Gastroesophageal sphincter (tissue), 4 donors: Measurements from ENCODE around the gene MNT. TPM values are rescaled to one million over a fixed set of nuclear protein-coding genes. Genes with fewer than 3 reads are reported as not detected.
A peak's percentile ranks its signal among the peaks of the same experiment; 100 is the strongest.

Experiments used
- ATAC-seq: fragments of 150-250 bp; one replicate; pipeline ENCODE4 v1.9.1; 2016; ENCODE audit warnings: mild to moderate bottlenecking, moderate library complexity
- H3K27ac ChIP-seq, 4 donors: fragments of 200-600 bp; sonication (generic) in 3 of 4; 1 replicate in 3 of 4; 2 replicates in 1 of 4; pipeline ENCODE4 v1.5.1; 2016 to 2019
- H3K27me3 ChIP-seq: fragments of 200-600 bp; sonication (generic); one replicate; pipeline ENCODE4 v1.5.1; 2019
- H3K36me3 ChIP-seq, 2 donors: fragments of 200-600 bp; sonication (generic); one replicate each; pipeline ENCODE4 v1.5.1; 2019; ENCODE audit warnings: control low read depth in 1 of 2
- H3K4me1 ChIP-seq, 3 donors: fragments of 200-600 bp; sonication (generic); 1 replicate in 2 of 3; 2 replicates in 1 of 3; pipeline ENCODE4 v1.5.1; 2016 to 2019; ENCODE audit warnings: control low read depth in 2 of 3
- H3K4me3 ChIP-seq, 2 donors: fragments of 200-600 bp; sonication (generic); one replicate each; pipeline ENCODE4 v1.5.1; 2019; ENCODE audit warnings: mild to moderate bottlenecking in 1 of 2, moderate library complexity in 1 of 2
- H3K9me3 ChIP-seq, 3 donors: fragments of 200-600 bp; sonication (generic); one replicate each; pipeline ENCODE4 v1.5.1; 2017 to 2019; ENCODE audit warnings: control low read depth in 2 of 3
- CTCF ChIP-seq, 4 experiments: fragments of 200-600 bp in 2 of 4; fragments of 450-650 bp in 2 of 4; sonication (generic) in 1 of 4; IDR thresholded peaks; one replicate each; pipeline ENCODE4 v1.5.1; 2017 to 2019; ENCODE audit warnings: antibody characterized with exemption in 4 of 4, mild to moderate bottlenecking in 2 of 4, moderate library complexity in 2 of 4
- EP300 ChIP-seq: sonication (generic); formaldehyde crosslinking; IDR thresholded peaks from one replicate; pipeline ENCODE4 v1.6.1; 2017; ENCODE audit warnings: antibody characterized with exemption, mild to moderate bottlenecking
- POLR2A ChIP-seq, 2 donors: fragments of 450-650 bp; IDR thresholded peaks; one replicate each; pipeline ENCODE4 v1.6.1; 2017; ENCODE audit warnings: antibody characterized with exemption in 2 of 2, mild to moderate bottlenecking in 2 of 2, moderate library complexity in 1 of 2
- POLR2AphosphoS5 ChIP-seq: sonication (generic); formaldehyde crosslinking; IDR thresholded peaks from one replicate; pipeline ENCODE4 v1.6.1; 2017; ENCODE audit warnings: antibody characterized with exemption
- WGBS, 2 donors: methylation state at CpG; one replicate each; pipeline ENCODE4 v1.1.5; 2018; ENCODE audit warnings: low coverage in 1 of 2; 5-methylcytosine and 5-hydroxymethylcytosine counted together
- total RNA-seq, 4 donors: library from RNA; depleted of rRNA; stranded (reverse); fragments of >200 nt; gene quantifications; one replicate each; pipeline ENCODE4 v1.1.0, GENCODE V29; 2016

MNT gene
- total RNA-seq, 4 donors from 2014 or later, result 11.8 to 12.7 (median 12.3) TPM

GRCh38 chr17:2427215-2427614 is 26.4 kb upstream of the MNT start:
- Histone ChIP-seq H3K4me1 (no peaks in the 10 kb centered on the region), H3K4me3 (no peak overlapping the region), H3K36me3 (peaks cover 0 to 16% of the 10 kb centered on the region in 2 donors), H3K27ac (no peak overlapping the region), H3K9me3 (no peaks in the 10 kb centered on the region), H3K27me3 (no peaks in the 10 kb centered on the region)
- TF ChIP-seq POLR2A (IDR thresholded peaks at IDR 0.05) (no peak), POLR2AphosphoS5 (no peak)
- ATAC-seq, result no peak
- 34 to 67% methylated on average over 2 of the region's 2 CpGs for WGBS, 2 donors

GRCh38 chr17:2423271-2423670 is 22.4 kb upstream of the MNT start:
- Histone ChIP-seq H3K36me3 (peaks cover 0 to 26% of the 10 kb centered on the region in 2 donors), H3K4me3 (no peak overlapping the region), H3K27me3 (no peaks in the 10 kb centered on the region), H3K27ac (no peak overlapping the region), H3K9me3 (no peaks in the 10 kb centered on the region), H3K4me1 (peaks cover 0 to 23% (median 11%) of the 10 kb centered on the region in 3 donors)
- no peak for TF ChIP-seq CTCF (IDR thresholded peaks at IDR 0.05)
- TF ChIP-seq POLR2AphosphoS5, result no peak
- TF ChIP-seq POLR2A (IDR thresholded peaks at IDR 0.05), result no peak
- 96% methylated on average over 6 of the region's 6 CpGs; no CpG with 5 or more reads in 1 of the 2 donors for WGBS, 2 donors
- ATAC-seq, result no peak

DNA sequence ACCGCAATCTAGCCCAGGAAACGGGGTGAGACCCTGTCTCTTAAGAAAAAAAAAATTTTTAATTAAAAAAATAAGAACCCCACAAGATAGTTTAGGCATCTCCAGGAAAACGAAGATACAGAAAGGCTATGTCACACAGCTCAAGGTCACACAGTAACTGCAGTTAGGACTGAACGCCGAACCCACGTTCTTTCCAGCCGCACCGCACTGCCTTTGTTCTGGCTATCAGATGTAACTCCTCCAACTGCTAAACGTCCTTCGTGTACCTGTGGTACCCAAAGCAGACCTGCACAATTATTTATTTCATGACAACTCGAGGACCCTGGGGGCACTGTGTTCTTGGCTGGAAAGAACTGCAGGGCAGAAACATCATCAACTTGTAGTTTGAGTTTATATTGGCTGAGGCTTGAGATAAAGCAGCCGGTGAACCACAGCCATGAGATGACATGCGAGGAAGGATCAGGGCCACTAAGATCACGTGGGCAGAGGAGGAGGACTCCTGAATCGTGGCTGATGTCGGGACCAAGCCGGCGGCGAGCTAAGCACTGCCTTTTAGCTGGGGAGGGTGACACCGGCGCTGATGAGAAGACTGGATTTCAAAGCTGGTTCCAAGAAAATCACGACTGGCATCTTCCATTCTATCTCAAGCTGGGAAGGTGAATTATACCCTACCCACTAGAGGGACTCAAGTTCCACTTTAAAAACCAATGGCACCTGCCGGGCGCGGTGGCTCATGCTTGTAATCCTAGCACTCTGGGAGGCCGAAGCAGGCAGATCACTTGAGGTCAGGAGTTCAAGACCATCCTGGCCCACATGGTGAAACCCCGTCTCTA is 20.7 kb upstream of the MNT start:
- 35 to 58% methylated on average over 10 to 24 of the region's 27 CpGs for WGBS, 2 donors
- no peaks in the 10 kb centered on the region for H3K9me3 ChIP-seq
- H3K4me3 ChIP-seq, result no peak overlapping the region
- H3K27me3 ChIP-seq, result no peaks in the 10 kb centered on the region
- H3K36me3 ChIP-seq, result peaks cover 0 to 26% of the 10 kb centered on the region in 2 donors
- TF ChIP-seq POLR2AphosphoS5, result peak; percentile 21
- no peak for TF ChIP-seq POLR2A (IDR thresholded peaks at IDR 0.05)
- peak in 2 of 4 experiments; percentile 22 to 24 for TF ChIP-seq CTCF (IDR thresholded peaks at IDR 0.05)
- peak; percentile 35 for ATAC-seq
- H3K4me1 ChIP-seq, result peaks cover 0 to 41% (median 12%) of the 10 kb centered on the region in 3 donors
- H3K27ac ChIP-seq, result peak overlapping the region in 3 of 4 donors; percentile 42 to 62 (median 47)

- H3K27me3 ChIP-seq, result no peaks in the 10 kb centered on the region
- peaks cover 0 to 52% (median 12%) of the 10 kb centered on the region in 3 donors for H3K4me1 ChIP-seq
- WGBS, 2 donors, result 40 to 59% methylated on average over 4 to 8 of the region's 12 CpGs
- no peaks in the 10 kb centered on the region for H3K9me3 ChIP-seq
- H3K36me3 ChIP-seq, result peaks cover 0 to 21% of the 10 kb centered on the region in 2 donors
- no peak for ATAC-seq
- no peak overlapping the region for H3K4me3 ChIP-seq
- no peak for TF ChIP-seq CTCF (IDR thresholded peaks at IDR 0.05)
- no peak for TF ChIP-seq POLR2AphosphoS5
- no peak for TF ChIP-seq EP300
- H3K27ac ChIP-seq, result peak overlapping the region in 2 of 4 donors; percentile 78 to 83
Measured at GRCh38 chr17:2420176-2420575, 19.3 kb upstream of the MNT start.

- H3K4me3 ChIP-seq, result no peak overlapping the region
- TF ChIP-seq POLR2AphosphoS5 (no peak), POLR2A (IDR thresholded peaks at IDR 0.05) (no peak), CTCF (IDR thresholded peaks at IDR 0.05) (no peak), EP300 (no peak)
- peak overlapping the region; percentile 58 to 83 (median 80) for H3K27ac ChIP-seq
- H3K36me3 ChIP-seq, result peaks cover 0 to 28% of the 10 kb centered on the region in 2 donors
- H3K9me3 ChIP-seq, result no peaks in the 10 kb centered on the region
- 79 to 81% methylated on average over 5 to 6 of the region's 6 CpGs for WGBS, 2 donors
- H3K4me1 ChIP-seq, result peaks cover 0 to 52% (median 12%) of the 10 kb centered on the region in 3 donors
- no peaks in the 10 kb centered on the region for H3K27me3 ChIP-seq
- no peak for ATAC-seq
Measured at GRCh38 chr17:2419486-2419885, 18.6 kb upstream of the MNT start.
